H7 (cell line): ENCODE measurements around the gene SLC25A11. TPM values are rescaled to one million over a fixed set of nuclear protein-coding genes. Genes with fewer than 3 reads are reported as not detected.
A peak's percentile ranks its signal among the peaks of the same experiment; 100 is the strongest.

Experiments
- DNase-seq: peaks from one replicate; pipeline ENCODE4 v3.0.0; 2012
- H3K27me3 ChIP-seq: 2 replicates; pipeline ENCODE4 v1.6.0; 2011; ENCODE audit warnings: mild to moderate bottlenecking, low read length; ENCODE audit not compliant: control insufficient read depth, insufficient read depth
- H3K36me3 ChIP-seq: replicated peaks from 2 replicates; pipeline ENCODE4 v1.5.1; 2011; ENCODE audit warnings: low read length; ENCODE audit not compliant: control insufficient read depth, insufficient read depth
- H3K4me3 ChIP-seq: 2 replicates; pipeline ENCODE4 v1.5.1; 2011; ENCODE audit warnings: low read depth, mild to moderate bottlenecking, control low read depth, low read length, moderate library complexity; ENCODE audit not compliant: insufficient read depth
- total RNA-seq: library from RNA; depleted of rRNA; stranded (reverse); fragments of >200 nt; shearing (Covaris generic); gene quantifications from 2 replicates; pipeline ENCODE4 v1.2.3, GENCODE V29; 2014

SLC25A11 gene
- total RNA-seq, 1 experiment from 2014 or later: 169 TPM

DNA sequence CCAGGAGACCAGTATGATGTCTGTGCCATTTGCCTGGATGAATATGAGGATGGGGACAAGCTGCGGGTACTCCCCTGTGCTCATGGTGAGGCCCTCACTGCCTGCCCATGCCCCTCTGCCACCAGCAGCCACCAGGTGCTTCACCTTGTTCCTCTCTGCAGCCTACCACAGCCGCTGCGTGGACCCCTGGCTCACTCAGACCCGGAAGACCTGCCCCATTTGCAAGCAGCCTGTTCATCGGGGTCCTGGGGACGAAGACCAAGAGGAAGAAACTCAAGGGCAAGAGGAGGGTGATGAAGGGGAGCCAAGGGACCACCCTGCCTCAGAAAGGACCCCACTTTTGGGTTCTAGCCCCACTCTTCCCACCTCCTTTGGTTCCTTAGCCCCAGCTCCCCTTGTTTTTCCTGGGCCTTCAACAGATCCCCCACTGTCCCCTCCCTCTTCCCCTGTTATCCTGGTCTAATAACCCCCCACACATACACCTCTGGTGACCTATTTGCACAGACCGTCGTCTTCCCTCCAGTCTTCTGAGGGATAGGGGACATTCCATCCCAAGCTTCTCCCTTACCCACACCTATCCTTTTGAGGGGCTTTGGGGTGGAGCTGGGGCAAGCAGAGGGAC, 4.8 kb upstream of the SLC25A11 start:
- peaks cover 34% of the 10 kb centered on the region for H3K36me3 ChIP-seq
- no peak overlapping the region for H3K4me3 ChIP-seq
- DNase-seq: peak; percentile 31
- no peaks in the 10 kb centered on the region for H3K27me3 ChIP-seq

DNA sequence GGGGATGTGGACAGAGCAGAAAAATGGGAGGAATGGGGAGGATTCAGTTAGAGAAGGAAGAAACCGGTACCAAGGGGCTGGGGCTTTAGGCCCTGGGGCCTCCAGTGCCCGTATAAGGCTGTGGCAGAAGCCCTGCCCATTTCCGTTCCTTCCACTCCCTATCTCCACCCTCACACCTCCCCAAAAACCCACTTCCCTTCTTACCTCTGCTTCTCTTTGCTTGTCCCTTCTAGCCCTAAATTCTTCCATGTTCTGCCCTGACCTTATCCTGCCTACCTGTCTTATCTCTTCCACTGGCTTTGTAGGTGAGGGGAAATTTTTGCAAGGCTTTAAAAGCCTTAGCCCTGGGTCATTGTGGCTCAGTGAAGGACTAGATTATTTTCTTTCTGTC, 4.3 kb upstream of the SLC25A11 start:
- Histone ChIP-seq H3K36me3 (peaks cover 34% of the 10 kb centered on the region), H3K4me3 (no peak overlapping the region), H3K27me3 (no peaks in the 10 kb centered on the region)
- peak; percentile 51 for DNase-seq

DNA sequence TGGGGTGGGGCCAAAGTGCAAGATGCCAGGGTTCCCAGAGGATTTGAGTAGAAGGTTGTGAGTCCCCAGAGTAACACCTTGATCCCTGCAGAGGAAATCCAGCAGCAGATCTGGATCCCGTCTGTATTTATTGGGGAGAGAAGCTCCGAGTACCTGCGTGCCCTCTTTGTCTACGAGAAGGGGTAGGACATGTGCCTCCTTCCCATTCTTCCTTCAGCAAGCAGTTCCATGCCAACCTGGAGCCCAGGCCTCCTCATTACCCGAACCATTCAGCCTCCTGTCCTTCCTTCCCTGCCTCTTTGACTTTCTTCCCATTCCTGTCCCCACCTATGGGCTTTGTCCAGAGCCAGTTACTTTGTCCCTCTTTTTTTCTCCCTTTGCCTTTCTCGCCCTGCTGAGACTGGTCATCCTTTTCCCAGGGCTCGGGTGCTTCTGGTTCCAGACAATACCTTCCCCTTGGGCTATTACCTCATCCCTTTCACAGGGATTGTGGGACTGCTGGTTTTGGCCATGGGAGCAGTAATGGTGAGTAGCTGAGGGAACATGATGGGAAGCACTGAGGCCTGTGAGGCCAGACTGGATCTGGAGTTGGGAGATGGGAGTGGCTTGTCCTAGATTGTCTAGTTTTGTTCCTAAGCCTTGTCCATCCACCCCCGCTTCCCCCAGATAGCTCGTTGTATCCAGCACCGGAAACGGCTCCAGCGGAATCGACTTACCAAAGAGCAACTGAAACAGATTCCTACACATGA, 3.1 kb upstream of the SLC25A11 start:
- H3K36me3 ChIP-seq: peaks cover 36% of the 10 kb centered on the region
- no peak for DNase-seq

DNA sequence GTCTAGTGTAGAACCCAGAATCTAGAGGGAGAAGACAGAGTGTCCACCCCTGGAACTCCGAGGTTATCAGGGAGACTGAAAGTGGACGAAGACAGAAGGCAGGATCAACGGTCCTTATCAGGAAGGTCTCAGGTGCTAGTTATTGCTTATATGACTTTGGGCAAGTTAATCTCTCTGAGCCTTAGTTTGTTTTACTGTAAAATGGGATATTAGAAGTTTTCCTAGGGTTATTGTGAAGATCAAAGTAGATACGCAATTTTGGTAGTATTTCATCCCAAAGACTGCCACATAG, 1.4 kb upstream of the SLC25A11 start:
- peaks cover 38% of the 10 kb centered on the region for H3K36me3 ChIP-seq

More for the DNA sequence above, 3.1 kb upstream of the SLC25A11 start:
- Histone ChIP-seq H3K4me3 (no peak overlapping the region), H3K27me3 (no peaks in the 10 kb centered on the region)

GRCh38 chr17:4940555-4941318, 891 bp upstream of the SLC25A11 start:
- Histone ChIP-seq H3K27me3 (no peaks in the 10 kb centered on the region), H3K36me3 (peaks cover 33% of the 10 kb centered on the region), H3K4me3 (peak overlapping the region; percentile 89)
- DNase-seq: peak; percentile 92

More for the DNA sequence above, 1.4 kb upstream of the SLC25A11 start:
- H3K4me3 ChIP-seq: peak overlapping the region; percentile 89; the same call in 1 of the 2 replicates
- H3K27me3 ChIP-seq: no peaks in the 10 kb centered on the region
- DNase-seq: no peak

- H3K27me3 ChIP-seq: no peaks in the 10 kb centered on the region
- H3K4me3 ChIP-seq: peak overlapping the region; percentile 89
- no peak for DNase-seq
- H3K36me3 ChIP-seq: peaks cover 25% of the 10 kb centered on the region
Observed at GRCh38 chr17:4939546-4939795, 375 bp downstream of the SLC25A11 start.

DNA sequence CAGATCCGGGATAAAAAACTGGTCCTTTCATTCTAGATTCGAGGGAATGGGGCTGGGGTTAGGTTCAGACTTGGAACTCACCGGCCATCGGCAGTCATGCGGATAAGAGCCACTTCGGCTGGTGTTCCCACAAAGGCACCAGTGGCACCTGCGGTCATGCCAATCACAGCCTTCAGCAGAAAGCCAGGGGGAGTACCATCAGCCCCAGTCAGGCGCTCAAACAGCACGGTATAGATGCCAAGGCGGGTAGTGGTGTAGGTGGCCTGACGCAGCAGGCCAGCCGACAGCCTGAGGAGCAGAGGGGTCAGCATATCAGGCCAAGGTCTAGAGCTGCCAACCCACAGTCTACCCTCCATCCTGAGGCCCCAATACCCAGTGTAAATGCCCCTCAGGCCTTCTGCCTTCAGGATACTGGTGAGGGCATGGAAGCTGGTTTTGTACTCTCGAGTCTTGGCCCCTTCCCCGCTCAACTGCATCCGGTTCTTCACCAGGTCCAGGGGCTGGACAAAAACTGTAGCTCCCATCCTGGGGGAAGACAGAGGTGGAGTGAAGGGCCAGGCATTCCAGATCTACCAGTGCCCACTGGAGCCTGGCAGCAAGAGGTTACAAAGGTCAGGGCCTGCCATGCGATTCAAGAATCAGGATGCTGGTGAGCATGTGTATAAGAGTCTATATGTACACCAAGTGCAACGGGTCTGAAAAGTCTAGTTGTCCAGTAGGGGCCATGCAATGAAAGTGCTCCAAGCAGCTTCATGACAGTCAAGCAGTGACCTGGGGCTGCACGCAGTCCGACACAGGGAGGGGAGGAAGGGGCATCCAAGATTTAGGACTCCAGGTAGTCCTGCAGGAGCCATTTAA, 929 bp downstream of the SLC25A11 start:
- Histone ChIP-seq H3K36me3 (peaks cover 25% of the 10 kb centered on the region), H3K4me3 (peak overlapping the region; percentile 89), H3K27me3 (no peaks in the 10 kb centered on the region)
- DNase-seq: peak; percentile 37

DNA sequence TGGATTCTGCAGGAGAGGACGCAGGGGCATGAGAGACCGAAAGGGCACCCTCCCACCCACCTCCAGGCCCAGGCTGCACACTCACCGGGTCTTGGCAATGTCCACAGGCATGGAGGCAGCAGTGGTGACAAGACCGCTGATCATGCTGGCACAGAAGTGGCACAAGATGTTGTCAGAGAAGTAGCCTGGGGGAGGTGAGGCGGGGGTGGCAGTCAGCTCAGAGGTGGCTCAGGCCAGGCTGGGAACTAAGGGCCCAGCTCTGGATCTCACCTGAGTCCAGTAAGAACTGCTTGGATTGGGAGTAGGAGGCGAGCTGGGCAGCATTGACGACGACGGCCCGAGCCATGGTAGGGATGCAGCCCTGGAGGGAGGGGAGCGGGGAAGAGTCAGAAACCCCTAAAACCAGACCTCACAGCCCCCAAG, 1.8 kb downstream of the SLC25A11 start:
- DNase-seq: peak; percentile 36
- H3K36me3 ChIP-seq: peaks cover 21% of the 10 kb centered on the region
- no peaks in the 10 kb centered on the region for H3K27me3 ChIP-seq
- H3K4me3 ChIP-seq: no peak overlapping the region

- Histone ChIP-seq H3K4me3 (no peak overlapping the region), H3K36me3 (peaks cover 16% of the 10 kb centered on the region), H3K27me3 (no peaks in the 10 kb centered on the region)
- DNase-seq: no peak
Observed at GRCh38 chr17:4937553-4937952, 2.3 kb downstream of the SLC25A11 start.

GRCh38 chr17:4936436-4936835, 3.4 kb downstream of the SLC25A11 start:
- peaks cover 10% of the 10 kb centered on the region for H3K36me3 ChIP-seq
- peak; percentile 13 for DNase-seq
- no peaks in the 10 kb centered on the region for H3K27me3 ChIP-seq
- H3K4me3 ChIP-seq: no peak overlapping the region

DNA sequence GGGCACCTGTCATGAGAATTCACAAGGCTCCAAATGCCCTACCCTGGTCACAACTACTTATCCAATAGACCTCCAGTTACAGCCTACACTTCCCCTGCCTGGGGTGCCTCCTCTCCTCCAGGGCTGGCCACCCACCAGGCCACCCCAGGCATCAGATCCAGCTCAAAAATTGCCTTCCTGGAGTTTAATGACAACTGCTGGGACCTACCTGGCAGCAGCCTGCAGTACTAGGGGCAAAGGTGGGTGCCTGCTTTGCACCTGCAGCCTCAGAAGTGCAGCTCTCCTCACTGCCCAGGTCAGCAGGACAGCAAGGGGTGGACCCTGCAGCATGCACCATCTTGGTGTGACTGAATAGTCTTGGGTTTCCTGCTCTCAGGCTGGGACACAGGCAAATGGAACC, 4.2 kb downstream of the SLC25A11 start:
- DNase-seq: no peak
- H3K36me3 ChIP-seq: peaks cover 10% of the 10 kb centered on the region
- no peaks in the 10 kb centered on the region for H3K27me3 ChIP-seq
- no peak overlapping the region for H3K4me3 ChIP-seq

GRCh38 chr17:4934173-4934979, 5.5 kb downstream of the SLC25A11 start:
- Histone ChIP-seq H3K27me3 (no peaks in the 10 kb centered on the region), H3K36me3 (peaks cover 10% of the 10 kb centered on the region), H3K4me3 (no peak overlapping the region)
- peak; percentile 84 for DNase-seq

DNA sequence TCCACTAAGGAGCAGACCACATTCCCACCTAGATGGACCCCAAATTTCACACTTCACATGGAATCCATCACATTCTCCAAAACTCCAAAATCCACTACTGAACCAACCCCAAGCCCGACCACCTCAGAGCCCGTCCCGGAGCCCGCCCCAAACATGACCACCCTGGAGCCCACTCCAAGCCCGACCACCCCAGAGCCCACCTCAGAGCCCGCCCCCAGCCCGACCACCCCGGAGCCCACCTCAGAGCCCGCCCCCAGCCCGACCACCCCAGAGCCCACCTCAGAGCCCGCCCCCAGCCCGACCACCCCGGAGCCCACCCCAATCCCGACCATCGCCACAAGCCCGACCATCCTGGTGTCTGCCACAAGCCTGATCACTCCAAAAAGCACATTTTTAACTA, 6.2 kb downstream of the SLC25A11 start:
- H3K27me3 ChIP-seq: no peaks in the 10 kb centered on the region
- DNase-seq: peak; percentile 38
- no peak overlapping the region for H3K4me3 ChIP-seq
- peaks cover 10% of the 10 kb centered on the region for H3K36me3 ChIP-seq

GRCh38 chr17:4932756-4933155, 7.1 kb downstream of the SLC25A11 start:
- H3K36me3 ChIP-seq: peaks cover 6% of the 10 kb centered on the region
- no peak for DNase-seq
- H3K27me3 ChIP-seq: no peaks in the 10 kb centered on the region
- no peak overlapping the region for H3K4me3 ChIP-seq
